ENCODE data around the gene APP. TPM values are rescaled to one million over a fixed set of nuclear protein-coding genes. Genes with fewer than 3 reads are reported as not detected.

The APP gene
- total and polyA plus RNA-seq, 7 donors: 37.7 to 118 (median 56.6) TPM

GRCh38 chr21:25953196-25953595 is 217.4 kb downstream of the APP start:
- Histone ChIP-seq H3K4me1 (no peaks in the 10 kb centered on the region), H3K4me3 (no peak overlapping the region), H3K9me3 (no peaks in the 10 kb centered on the region), H3K36me3 (ENCODE audit: insufficient read depth in 1 of 2, low read depth in 1 of 2) (no peaks in the 10 kb centered on the region), H3K27ac (no peak overlapping the region), H3K27me3 (ENCODE audit: insufficient read depth in 3 of 3, low read length in 2 of 3) (no peaks in the 10 kb centered on the region)
- intact Hi-C loops (cut with DNase I): no loop called here
- WGBS, 3 donors: 66 to 86% (median 69%) methylated on average over 3 of the region's 3 CpGs
- DNase-seq: no peak
- TF ChIP-seq CTCF (IDR thresholded peaks at IDR 0.05): no peak
- no peak for ATAC-seq

GRCh38 chr21:25952306-25952705 is 218.3 kb downstream of the APP start:
- 75 to 86% (median 77%) methylated on average over 1 of the region's 1 CpG for WGBS, 3 donors
- Histone ChIP-seq H3K4me3 (no peak overlapping the region), H3K4me1 (no peaks in the 10 kb centered on the region), H3K36me3 (ENCODE audit: insufficient read depth in 1 of 2, low read depth in 1 of 2) (no peaks in the 10 kb centered on the region), H3K27me3 (ENCODE audit: insufficient read depth in 3 of 3, low read length in 2 of 3) (no peaks in the 10 kb centered on the region), H3K27ac (no peak overlapping the region), H3K9me3 (no peaks in the 10 kb centered on the region)
- no peak for TF ChIP-seq CTCF (IDR thresholded peaks at IDR 0.05)
- DNase-seq: no peak
- ATAC-seq: no peak
- intact Hi-C loops (cut with DNase I): no loop called here

GRCh38 chr21:25949701-25950100 is 220.9 kb downstream of the APP start:
- H3K27ac ChIP-seq: no peak overlapping the region
- ATAC-seq (no peak), DNase-seq (no peak)
- H3K27me3 ChIP-seq (ENCODE audit: insufficient read depth in 3 of 3, low read length in 2 of 3): no peaks in the 10 kb centered on the region
- no peaks in the 10 kb centered on the region for H3K36me3 ChIP-seq (ENCODE audit: insufficient read depth in 1 of 2, low read depth in 1 of 2)
- H3K9me3 ChIP-seq: no peaks in the 10 kb centered on the region
- no peak overlapping the region for H3K4me3 ChIP-seq
- TF ChIP-seq CTCF (IDR thresholded peaks at IDR 0.05): no peak
- WGBS, 3 donors: 0% methylated on average over 1 of the region's 1 CpG
- no peaks in the 10 kb centered on the region for H3K4me1 ChIP-seq
- intact Hi-C loops (cut with DNase I): no loop called here

DNA sequence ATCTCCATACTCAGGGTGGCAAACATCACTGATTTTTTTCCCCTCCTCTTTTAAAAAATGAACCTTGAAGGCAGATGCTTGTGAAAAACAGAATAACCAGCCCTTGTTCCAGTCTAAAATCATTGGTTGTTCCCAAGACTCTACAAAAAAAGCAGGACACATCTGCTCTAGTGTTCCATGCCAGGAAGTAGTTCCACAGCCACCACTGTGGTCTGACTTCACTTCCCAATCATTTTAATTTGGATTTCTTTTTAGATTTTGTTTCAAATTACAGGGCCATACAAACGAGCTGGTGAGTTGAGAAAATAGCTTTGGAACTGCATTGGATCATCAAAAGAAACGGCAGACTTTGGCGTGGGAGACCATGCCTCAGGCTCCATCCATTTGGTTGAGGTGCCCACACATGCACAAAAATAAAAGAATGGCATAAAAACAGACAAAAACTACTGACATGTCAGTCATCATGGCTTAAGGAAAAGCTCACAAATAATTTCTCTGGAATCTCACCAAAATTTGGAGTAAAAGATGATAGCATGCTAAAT is 225.8 kb downstream of the APP start:
- intact Hi-C loops (cut with DNase I): no loop called here
- Histone ChIP-seq H3K4me3 (no peak overlapping the region), H3K9me3 (no peaks in the 10 kb centered on the region), H3K4me1 (no peaks in the 10 kb centered on the region), H3K27me3 (ENCODE audit: insufficient read depth in 3 of 3, low read length in 2 of 3) (no peaks in the 10 kb centered on the region), H3K36me3 (ENCODE audit: insufficient read depth in 1 of 2, low read depth in 1 of 2) (no peaks in the 10 kb centered on the region), H3K27ac (no peak overlapping the region)
- DNase-seq (no peak), ATAC-seq (no peak)
- no peak for TF ChIP-seq CTCF (IDR thresholded peaks at IDR 0.05)
- 19 to 38% (median 26%) methylated on average over 3 of the region's 3 CpGs for WGBS, 3 donors

DNA sequence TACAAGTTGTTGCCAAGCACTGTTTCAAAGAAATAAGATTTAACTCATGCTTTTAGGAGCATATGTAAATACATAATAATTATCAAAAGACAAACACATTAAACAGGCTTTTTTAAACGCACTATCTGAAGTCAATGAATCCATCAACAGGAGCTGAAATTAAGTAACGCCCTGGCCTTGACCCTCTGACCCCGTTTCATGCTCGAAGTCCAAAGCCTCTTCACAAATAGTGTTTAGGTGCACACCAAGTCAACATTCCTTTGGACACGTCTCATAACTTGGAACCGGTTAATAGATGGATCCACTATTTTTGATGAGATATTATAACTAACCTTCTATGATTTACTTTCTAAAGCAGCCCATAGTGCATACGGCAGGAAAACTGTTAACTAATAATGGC is 226.5 kb downstream of the APP start:
- Histone ChIP-seq H3K4me3 (no peak overlapping the region), H3K36me3 (ENCODE audit: insufficient read depth in 1 of 2, low read depth in 1 of 2) (no peaks in the 10 kb centered on the region), H3K27ac (no peak overlapping the region), H3K4me1 (no peaks in the 10 kb centered on the region), H3K27me3 (ENCODE audit: insufficient read depth in 3 of 3, low read length in 2 of 3) (no peaks in the 10 kb centered on the region), H3K9me3 (no peaks in the 10 kb centered on the region)
- no peak for ATAC-seq
- 30 to 52% (median 32%) methylated on average over 7 of the region's 7 CpGs for WGBS, 3 donors
- DNase-seq: no peak
- TF ChIP-seq CTCF (IDR thresholded peaks at IDR 0.05): no peak
- intact Hi-C loops (cut with DNase I): no loop called here

Measured in psoas muscle (tissue), 8 donors.